Activated CD4-positive, alpha-beta memory T cell treated with anti-CD3 and anti-CD28 coated beads, Interleukin-2, amount 10 ng/mL, durations not matched to agents 7 days and 5 days (primary cell): ENCODE data around the gene TPST1. TPM values are rescaled to one million over a fixed set of nuclear protein-coding genes. Genes with fewer than 3 reads are reported as not detected.

Source experiments
- CTCF ChIA-PET: fragments of 350-600 bp; sonication (Branson Sonifier 250); formaldehyde crosslinking; loops from one replicate; lab custom pipeline; 2021; ENCODE audit warnings: antibody characterized with exemption, inconsistent platforms; lab: Charles Lee
- POLR2A ChIA-PET: fragments of 350-600 bp; sonication (Branson Sonifier 250); formaldehyde crosslinking; loops from one replicate; lab custom pipeline; 2021; ENCODE audit warnings: antibody characterized with exemption; lab: Charles Lee
- DNase-seq: peaks from one replicate; pipeline ENCODE4 v3.0.0-alpha.2; 2020
- H3K27ac Mint-ChIP-seq: one replicate; pipeline ENCODE4 v1.8.0; 2021; ENCODE audit warnings: mild to moderate bottlenecking, mixed read lengths
- H3K27me3 Mint-ChIP-seq: one replicate; pipeline ENCODE4 v1.8.0; 2021; ENCODE audit warnings: mixed read lengths
- H3K36me3 Mint-ChIP-seq: one replicate; pipeline ENCODE4 v1.8.0; 2021; ENCODE audit warnings: low read depth, mixed read lengths
- H3K4me1 Mint-ChIP-seq: one replicate; pipeline ENCODE4 v1.8.0; 2021; ENCODE audit warnings: mixed read lengths
- H3K4me3 Mint-ChIP-seq: one replicate; pipeline ENCODE4 v1.8.0; 2021; ENCODE audit warnings: mild to moderate bottlenecking, mixed read lengths
- H3K9me3 Mint-ChIP-seq: one replicate; pipeline ENCODE4 v1.8.0; 2021; ENCODE audit warnings: mixed read lengths
- total RNA-seq, 2 experiments: library from RNA; stranded (reverse); gene quantifications; one replicate each; pipeline ENCODE4 v1.2.3, GENCODE V29; 2021

Gene TPST1
- total RNA-seq, 2 experiments from 2014 or later, result 0.25 to 0.28 TPM

DNA sequence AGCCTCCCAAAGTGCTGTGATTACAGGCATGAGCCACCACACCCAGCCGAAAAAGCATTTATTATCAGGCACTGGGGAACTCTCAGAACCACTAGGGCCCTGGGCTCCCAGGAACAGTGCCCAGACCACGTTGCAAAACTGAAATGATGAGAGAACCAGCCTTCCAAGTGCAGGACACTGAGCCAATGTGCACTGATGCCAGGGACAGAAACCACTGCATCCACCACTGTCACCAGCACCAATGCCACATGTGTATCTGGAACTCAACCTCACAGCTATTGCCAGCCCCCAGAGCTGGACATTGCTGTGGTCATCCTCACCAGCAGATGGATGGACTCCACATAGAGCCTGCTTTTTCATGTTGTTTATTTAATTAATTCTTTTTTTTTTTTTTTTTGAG lies 28.2 kb upstream of the TPST1 start:
- CTCF ChIA-PET, result no interaction called here
- Mint-ChIP-seq H3K4me3 (no peak overlapping the region), H3K27ac (no peak overlapping the region), H3K4me1 (no peaks in the 10 kb centered on the region), H3K27me3 (peaks cover under 1% of the 10 kb centered on the region), H3K9me3 (no peaks in the 10 kb centered on the region), H3K36me3 (no peaks in the 10 kb centered on the region)
- no peak for DNase-seq
- POLR2A ChIA-PET, result no interaction called here

GRCh38 chr7:66178258-66178657 lies 26.9 kb upstream of the TPST1 start:
- no peaks in the 10 kb centered on the region for H3K27me3 Mint-ChIP-seq
- no peak for DNase-seq
- ChIA-PET CTCF (interaction anchor here (0.7 kb wide), 1 partner anchor 235 kb away, joined by 3 read pairs; no protein-coding TSS in a partner anchor), POLR2A (no interaction called here)
- H3K27ac Mint-ChIP-seq, result no peak overlapping the region
- H3K4me1 Mint-ChIP-seq, result no peaks in the 10 kb centered on the region
- H3K4me3 Mint-ChIP-seq, result no peak overlapping the region
- no peaks in the 10 kb centered on the region for H3K36me3 Mint-ChIP-seq
- H3K9me3 Mint-ChIP-seq, result no peaks in the 10 kb centered on the region

DNA sequence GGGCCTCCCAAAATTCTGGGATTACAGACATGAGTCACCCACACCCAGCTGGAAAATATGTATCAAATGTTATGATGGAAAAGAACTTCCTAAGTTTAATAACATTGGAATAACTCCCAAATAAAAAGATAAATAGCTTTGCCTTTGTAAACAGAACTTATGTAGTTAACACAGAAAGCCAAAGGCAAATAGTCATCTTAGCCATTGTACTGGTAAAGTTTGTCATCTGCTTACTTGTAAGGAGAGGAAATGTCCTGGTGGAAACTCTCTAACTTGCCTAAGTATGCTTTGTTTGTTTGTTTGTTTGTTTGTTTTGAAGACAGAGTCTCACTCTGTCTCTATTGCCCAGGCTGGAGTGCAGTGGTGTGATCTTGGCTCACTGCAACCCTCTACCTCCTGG lies 23.8 kb upstream of the TPST1 start:
- ChIA-PET POLR2A (no interaction called here), CTCF (no interaction called here)

DNA sequence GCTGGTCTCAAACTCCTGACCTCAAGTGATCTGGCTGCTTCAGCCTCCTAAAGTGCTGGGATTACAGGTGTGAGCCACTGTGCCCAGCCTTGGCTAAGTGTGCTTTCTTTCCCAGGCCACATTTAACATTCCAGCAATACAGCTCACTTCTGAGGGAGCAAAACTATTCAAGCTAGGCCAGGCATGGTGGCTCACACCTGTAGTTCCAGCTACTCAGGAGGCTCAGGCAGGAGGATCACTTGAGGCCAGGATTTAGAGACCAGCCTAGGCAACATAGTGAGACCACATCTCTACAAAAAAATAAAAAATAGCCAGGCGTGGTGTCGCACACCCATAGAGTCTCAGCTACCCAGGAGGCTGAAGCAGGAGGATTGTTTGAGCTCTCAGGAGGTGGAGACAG lies 23.3 kb upstream of the TPST1 start:
- CTCF ChIA-PET, result no interaction called here
- no peak overlapping the region for H3K27ac Mint-ChIP-seq
- DNase-seq, result no peak
- H3K9me3 Mint-ChIP-seq, result no peaks in the 10 kb centered on the region
- H3K36me3 Mint-ChIP-seq, result no peaks in the 10 kb centered on the region
- no peak overlapping the region for H3K4me3 Mint-ChIP-seq
- no peaks in the 10 kb centered on the region for H3K4me1 Mint-ChIP-seq
- POLR2A ChIA-PET, result no interaction called here
- no peaks in the 10 kb centered on the region for H3K27me3 Mint-ChIP-seq

More for the DNA sequence above, 23.8 kb upstream of the TPST1 start:
- Mint-ChIP-seq H3K36me3 (no peaks in the 10 kb centered on the region), H3K9me3 (no peaks in the 10 kb centered on the region), H3K4me1 (no peaks in the 10 kb centered on the region), H3K27ac (no peak overlapping the region), H3K4me3 (no peak overlapping the region), H3K27me3 (no peaks in the 10 kb centered on the region)
- DNase-seq, result no peak

DNA sequence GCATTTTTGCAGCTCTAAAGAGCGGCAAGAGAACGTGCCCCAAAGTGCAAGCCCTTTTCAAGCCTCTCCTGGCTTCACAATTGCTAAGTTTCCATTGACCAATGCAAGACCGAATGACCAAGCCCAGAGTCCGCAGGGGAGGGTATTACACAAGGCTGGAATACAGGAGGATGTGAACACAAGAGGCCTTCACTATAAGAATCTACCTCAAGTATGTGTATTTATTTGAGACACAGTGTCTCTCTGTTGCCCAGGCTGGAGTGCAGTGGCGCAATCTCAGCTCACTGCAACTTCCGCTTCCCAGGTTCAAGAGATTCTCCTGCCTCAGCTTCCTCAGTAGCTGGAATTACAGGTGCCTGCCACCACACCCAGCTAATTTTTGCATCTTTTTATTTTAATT lies 22.2 kb upstream of the TPST1 start:
- POLR2A ChIA-PET, result no interaction called here
- no peak overlapping the region for H3K4me3 Mint-ChIP-seq
- H3K27me3 Mint-ChIP-seq, result no peaks in the 10 kb centered on the region
- no peak for DNase-seq
- H3K4me1 Mint-ChIP-seq, result no peaks in the 10 kb centered on the region
- CTCF ChIA-PET, result no interaction called here
- H3K27ac Mint-ChIP-seq, result no peak overlapping the region
- no peaks in the 10 kb centered on the region for H3K36me3 Mint-ChIP-seq
- H3K9me3 Mint-ChIP-seq, result no peaks in the 10 kb centered on the region

- H3K9me3 Mint-ChIP-seq, result no peaks in the 10 kb centered on the region
- H3K27me3 Mint-ChIP-seq, result no peaks in the 10 kb centered on the region
- no peak overlapping the region for H3K27ac Mint-ChIP-seq
- no peaks in the 10 kb centered on the region for H3K4me1 Mint-ChIP-seq
- ChIA-PET POLR2A (no interaction called here), CTCF (no interaction called here)
- DNase-seq, result no peak
- no peaks in the 10 kb centered on the region for H3K36me3 Mint-ChIP-seq
- no peak overlapping the region for H3K4me3 Mint-ChIP-seq
Observed at GRCh38 chr7:66183700-66184099, 21.4 kb upstream of the TPST1 start.

GRCh38 chr7:66185680-66186187 lies 19.4 kb upstream of the TPST1 start:
- DNase-seq, result no peak
- ChIA-PET POLR2A (no interaction called here), CTCF (interaction anchor here (0.7 kb wide), 1 partner anchor 752 kb away, joined by 3 read pairs; no protein-coding TSS in a partner anchor)
- H3K4me3 Mint-ChIP-seq, result no peak overlapping the region
- no peaks in the 10 kb centered on the region for H3K27me3 Mint-ChIP-seq
- no peaks in the 10 kb centered on the region for H3K4me1 Mint-ChIP-seq
- no peak overlapping the region for H3K27ac Mint-ChIP-seq
- no peaks in the 10 kb centered on the region for H3K36me3 Mint-ChIP-seq
- H3K9me3 Mint-ChIP-seq, result no peaks in the 10 kb centered on the region

GRCh38 chr7:66186991-66187390 lies 18.1 kb upstream of the TPST1 start:
- DNase-seq, result no peak
- H3K9me3 Mint-ChIP-seq, result no peaks in the 10 kb centered on the region
- H3K4me3 Mint-ChIP-seq, result no peak overlapping the region
- ChIA-PET CTCF (no interaction called here), POLR2A (no interaction called here)
- no peaks in the 10 kb centered on the region for H3K36me3 Mint-ChIP-seq
- H3K27ac Mint-ChIP-seq, result no peak overlapping the region
- H3K4me1 Mint-ChIP-seq, result no peaks in the 10 kb centered on the region
- no peaks in the 10 kb centered on the region for H3K27me3 Mint-ChIP-seq

DNA sequence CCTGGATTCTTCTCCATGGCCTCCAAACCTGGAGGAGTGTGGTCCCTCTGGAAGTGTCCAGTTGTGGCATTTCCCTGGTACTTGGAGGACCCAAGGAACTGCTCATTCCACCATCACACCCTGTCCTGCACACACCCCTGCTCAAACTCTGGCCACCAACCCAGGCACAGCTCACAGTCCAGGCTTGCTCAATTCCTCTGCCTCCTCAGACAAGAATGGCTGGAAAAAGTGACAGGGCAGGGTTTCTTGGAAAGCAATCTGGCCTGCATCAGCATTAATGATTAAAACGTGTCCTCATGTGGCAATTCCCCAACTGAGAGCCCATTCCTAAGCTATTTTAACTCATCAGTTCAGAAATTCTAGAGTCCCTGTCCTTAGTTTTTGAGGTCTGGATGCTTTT lies 17.2 kb upstream of the TPST1 start:
- Mint-ChIP-seq H3K36me3 (no peaks in the 10 kb centered on the region), H3K4me1 (no peaks in the 10 kb centered on the region), H3K27ac (no peak overlapping the region), H3K4me3 (no peak overlapping the region), H3K27me3 (no peaks in the 10 kb centered on the region), H3K9me3 (no peaks in the 10 kb centered on the region)
- POLR2A ChIA-PET, result no interaction called here
- DNase-seq, result no peak
- CTCF ChIA-PET, result no interaction called here

- Mint-ChIP-seq H3K4me3 (no peak overlapping the region), H3K27me3 (no peaks in the 10 kb centered on the region), H3K27ac (no peak overlapping the region), H3K4me1 (no peaks in the 10 kb centered on the region), H3K9me3 (no peaks in the 10 kb centered on the region), H3K36me3 (no peaks in the 10 kb centered on the region)
- CTCF ChIA-PET, result no interaction called here
- POLR2A ChIA-PET, result no interaction called here
- DNase-seq, result no peak
Observed at GRCh38 chr7:66188645-66189044, 16.5 kb upstream of the TPST1 start.

GRCh38 chr7:66189695-66190503 lies 15.2 kb upstream of the TPST1 start:
- DNase-seq, result no peak

DNA sequence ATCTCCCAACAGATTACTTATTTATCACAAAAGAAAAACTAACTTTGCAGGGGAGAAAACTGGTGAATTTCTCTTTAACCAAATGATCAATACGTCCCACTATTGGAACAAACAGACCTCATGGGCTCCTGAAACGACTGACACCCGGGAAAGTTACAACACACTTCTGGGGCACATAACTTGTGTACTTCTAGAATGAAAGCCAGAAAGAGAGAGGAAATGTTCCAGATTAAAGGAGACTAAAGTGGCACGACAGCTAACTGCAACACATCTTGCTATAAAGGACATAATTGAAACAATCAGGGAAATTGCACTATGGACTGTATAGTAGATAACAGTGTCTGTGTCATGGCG lies 14.7 kb upstream of the TPST1 start:
- H3K27ac Mint-ChIP-seq, result no peak overlapping the region
- POLR2A ChIA-PET, result no interaction called here
- no peaks in the 10 kb centered on the region for H3K4me1 Mint-ChIP-seq

More at GRCh38 chr7:66189695-66190503, 15.2 kb upstream of the TPST1 start:
- Mint-ChIP-seq H3K27me3 (no peaks in the 10 kb centered on the region), H3K4me3 (no peak overlapping the region), H3K9me3 (no peaks in the 10 kb centered on the region), H3K4me1 (no peaks in the 10 kb centered on the region), H3K36me3 (no peaks in the 10 kb centered on the region), H3K27ac (no peak overlapping the region)
- POLR2A ChIA-PET, result no interaction called here
- CTCF ChIA-PET, result no interaction called here

GRCh38 chr7:66193146-66193725 lies 11.9 kb upstream of the TPST1 start:
- DNase-seq, result no peak
- POLR2A ChIA-PET, result no interaction called here
- no peaks in the 10 kb centered on the region for H3K9me3 Mint-ChIP-seq
- no peaks in the 10 kb centered on the region for H3K4me1 Mint-ChIP-seq
- H3K27me3 Mint-ChIP-seq, result peaks cover 1% of the 10 kb centered on the region
- no peak overlapping the region for H3K4me3 Mint-ChIP-seq
- H3K36me3 Mint-ChIP-seq, result no peaks in the 10 kb centered on the region
- H3K27ac Mint-ChIP-seq, result no peak overlapping the region
- CTCF ChIA-PET, result no interaction called here

More for the DNA sequence above, 14.7 kb upstream of the TPST1 start:
- CTCF ChIA-PET, result no interaction called here
- H3K9me3 Mint-ChIP-seq, result no peaks in the 10 kb centered on the region
- no peaks in the 10 kb centered on the region for H3K27me3 Mint-ChIP-seq
- H3K36me3 Mint-ChIP-seq, result no peaks in the 10 kb centered on the region
- DNase-seq, result no peak
- no peak overlapping the region for H3K4me3 Mint-ChIP-seq

DNA sequence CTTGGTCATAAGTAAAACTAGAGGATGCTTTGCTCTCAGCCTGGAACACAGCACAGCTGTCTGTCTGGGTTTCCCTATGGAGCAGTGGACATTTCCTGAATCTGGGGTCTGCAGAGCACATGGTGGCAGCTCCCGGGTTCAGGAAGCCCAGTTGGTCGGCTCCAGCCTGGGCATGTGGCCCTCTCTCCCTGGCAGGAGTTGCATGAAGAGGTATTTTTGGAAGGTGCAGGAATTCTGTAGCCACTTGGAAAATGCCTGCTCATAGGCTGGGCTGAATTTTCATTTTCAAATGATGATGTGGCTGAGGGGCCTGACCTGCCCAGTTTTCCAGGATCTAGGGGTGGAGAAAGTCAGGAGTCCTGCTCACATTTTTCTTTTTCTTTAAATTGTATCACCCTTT lies 6.7 kb upstream of the TPST1 start:
- CTCF ChIA-PET, result no interaction called here

More for the DNA sequence above, 6.7 kb upstream of the TPST1 start:
- Mint-ChIP-seq H3K27me3 (peaks cover 9% of the 10 kb centered on the region), H3K4me3 (no peak overlapping the region), H3K36me3 (no peaks in the 10 kb centered on the region), H3K4me1 (peaks cover 4% of the 10 kb centered on the region), H3K27ac (no peak overlapping the region), H3K9me3 (no peaks in the 10 kb centered on the region)
- POLR2A ChIA-PET, result no interaction called here
- DNase-seq, result no peak
